ENCODE results near the gene THSD4. TPM values are rescaled to one million over a fixed set of nuclear protein-coding genes. Genes with fewer than 3 reads are reported as not detected.

THSD4 gene
- total RNA-seq, 1 experiment from 2014 or later = 29.3 TPM

DNA sequence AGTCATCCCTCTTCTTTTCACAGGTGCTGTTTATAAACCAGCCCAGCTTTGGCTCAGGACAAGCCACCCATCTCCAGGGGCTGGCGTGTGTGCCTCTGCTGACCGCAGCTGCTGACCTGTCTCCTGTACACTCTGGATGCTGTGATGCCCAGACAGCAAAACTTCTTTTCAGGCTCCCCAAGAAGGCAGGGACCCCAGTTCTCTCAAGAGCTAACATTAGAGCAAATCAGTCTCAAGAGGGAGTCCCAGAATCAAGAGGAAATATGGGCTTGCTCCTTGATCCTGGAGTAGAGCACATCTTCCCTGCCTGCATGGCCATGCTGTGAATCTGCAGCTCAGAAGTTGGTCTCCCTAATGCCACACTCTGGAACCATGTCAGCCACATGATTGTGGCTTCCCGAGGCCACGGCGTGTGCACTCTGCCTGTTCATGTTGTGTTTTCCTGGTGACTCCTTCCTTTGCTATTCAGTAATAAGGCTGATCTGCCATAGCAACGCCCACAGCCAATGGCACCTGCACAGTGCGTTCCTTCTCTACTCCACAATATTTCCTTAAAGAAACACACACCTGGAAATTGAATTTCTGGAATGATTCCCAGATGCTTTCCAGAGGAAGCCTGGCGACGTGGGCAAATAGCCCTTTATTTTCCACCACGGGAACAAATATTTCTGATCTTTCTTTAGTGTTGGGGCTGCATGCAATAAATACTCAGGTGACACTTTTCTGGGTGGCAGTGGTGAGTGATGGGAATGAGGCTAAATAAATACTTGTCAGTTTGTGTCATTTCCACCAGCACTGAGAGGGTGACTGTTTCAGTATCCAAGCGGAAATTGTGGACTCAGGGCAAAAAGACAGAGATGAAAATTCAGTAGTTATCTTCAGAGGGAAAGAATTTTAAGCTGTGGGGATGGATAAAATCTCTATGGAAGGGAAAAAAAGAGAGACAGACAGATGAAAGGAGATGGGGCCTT, 21.9 kb upstream of the THSD4 start:
- H3F3A ChIP-seq (ENCODE audit: insufficient read depth, low read depth) = 0 out of 2 replicates have a peak, but pooled peaks cover 10% of the 10 kb centered on the region
- no peaks in the 10 kb centered on the region for H3K79me2 ChIP-seq (ENCODE audit: low read depth)
- 0 out of 2 replicates have a peak overlapping the region, but pooled peaks have one; percentile 14 for H3K27ac ChIP-seq
- intact Hi-C loops (cut with micrococcal nuclease; ENCODE audit: unreplicated experiment) = loop anchor here (1.0 kb wide), 1 partner anchor 14 kb away; no protein-coding TSS in a partner anchor
- H3K4me2 ChIP-seq = peak overlapping the region; percentile 59
- H3K36me3 ChIP-seq (ENCODE audit: low read depth) = no peaks in the 10 kb centered on the region
- no peak overlapping the region for H3K4me3 ChIP-seq
- POLR2A ChIA-PET (ENCODE audit: unreplicated experiment) = interaction anchor here (0.6 to 0.7 kb wide), 2 partner anchors 13 to 1138 kb away, joined by 3 to 6 read pairs; no protein-coding TSS in a partner anchor
- no peaks in the 10 kb centered on the region for H3K27me3 ChIP-seq (ENCODE audit: insufficient read depth, low read depth)
- no peaks in the 10 kb centered on the region for H4K20me1 ChIP-seq (ENCODE audit: insufficient read depth)
- H3K4me1 ChIP-seq (replicated peaks; ENCODE audit: insufficient read depth) = peaks cover 28% of the 10 kb centered on the region
- peak overlapping the region; percentile 3; the same call in 1 of the 2 replicates for H2AFZ ChIP-seq
- no TSS peak for BruUV-seq (replicated peaks)
- H3K9me3 ChIP-seq (ENCODE audit: insufficient read depth, low read depth) = no peaks in the 10 kb centered on the region
- H3K9me2 ChIP-seq (ENCODE audit: insufficient read depth) = no peaks in the 10 kb centered on the region
- CTCF ChIA-PET = no interaction called here
- TF ChIP-seq EZH2 (IDR thresholded peaks at IDR 0.05; ENCODE audit: low read depth) = no peak
- TF ChIP-seq, protein P1, sequence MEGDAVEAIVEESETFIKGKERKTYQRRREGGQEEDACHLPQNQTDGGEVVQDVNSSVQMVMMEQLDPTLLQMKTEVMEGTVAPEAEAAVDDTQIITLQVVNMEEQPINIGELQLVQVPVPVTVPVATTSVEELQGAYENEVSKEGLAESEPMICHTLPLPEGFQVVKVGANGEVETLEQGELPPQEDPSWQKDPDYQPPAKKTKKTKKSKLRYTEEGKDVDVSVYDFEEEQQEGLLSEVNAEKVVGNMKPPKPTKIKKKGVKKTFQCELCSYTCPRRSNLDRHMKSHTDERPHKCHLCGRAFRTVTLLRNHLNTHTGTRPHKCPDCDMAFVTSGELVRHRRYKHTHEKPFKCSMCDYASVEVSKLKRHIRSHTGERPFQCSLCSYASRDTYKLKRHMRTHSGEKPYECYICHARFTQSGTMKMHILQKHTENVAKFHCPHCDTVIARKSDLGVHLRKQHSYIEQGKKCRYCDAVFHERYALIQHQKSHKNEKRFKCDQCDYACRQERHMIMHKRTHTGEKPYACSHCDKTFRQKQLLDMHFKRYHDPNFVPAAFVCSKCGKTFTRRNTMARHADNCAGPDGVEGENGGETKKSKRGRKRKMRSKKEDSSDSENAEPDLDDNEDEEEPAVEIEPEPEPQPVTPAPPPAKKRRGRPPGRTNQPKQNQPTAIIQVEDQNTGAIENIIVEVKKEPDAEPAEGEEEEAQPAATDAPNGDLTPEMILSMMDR (conservative IDR thresholded peaks at IDR 0.05) = no peak
- DNase-seq = peak; percentile 69 to 84

DNA sequence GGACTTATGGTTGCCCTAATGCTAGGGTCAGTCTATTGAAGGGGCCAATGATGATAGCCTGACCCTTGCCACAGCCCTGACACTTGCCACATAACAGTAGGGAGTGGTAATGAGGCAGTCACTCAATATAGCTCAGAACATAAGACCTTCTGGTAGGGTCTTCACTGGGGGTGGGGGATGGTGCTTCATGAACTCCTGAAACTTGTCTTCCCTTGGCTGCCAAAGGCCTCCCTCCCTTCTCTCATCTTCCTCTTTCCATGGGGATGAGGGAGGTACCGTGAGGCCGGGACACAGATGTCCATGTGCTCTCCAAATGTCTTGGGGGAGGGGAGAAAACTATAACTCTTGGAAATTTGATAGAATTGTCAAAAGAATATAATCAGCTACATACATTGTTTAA, 21.1 kb upstream of the THSD4 start:
- POLR2A ChIA-PET (ENCODE audit: unreplicated experiment) = no interaction called here
- CTCF ChIA-PET = no interaction called here
- TF ChIP-seq, protein P1 (conservative IDR thresholded peaks at IDR 0.05) = no peak
- no peak for TF ChIP-seq EZH2 (IDR thresholded peaks at IDR 0.05; ENCODE audit: low read depth)
- DNase-seq = no peak
- 0 out of 2 replicates have a peak, but pooled peaks cover 10% of the 10 kb centered on the region for H3F3A ChIP-seq (ENCODE audit: insufficient read depth, low read depth)
- H3K4me3 ChIP-seq = no peak overlapping the region
- peak overlapping the region; percentile 59 for H3K4me2 ChIP-seq
- H3K27me3 ChIP-seq (ENCODE audit: insufficient read depth, low read depth) = no peaks in the 10 kb centered on the region
- H4K20me1 ChIP-seq (ENCODE audit: insufficient read depth) = no peaks in the 10 kb centered on the region
- intact Hi-C loops (cut with micrococcal nuclease; ENCODE audit: unreplicated experiment) = no loop called here
- H3K9me2 ChIP-seq (ENCODE audit: insufficient read depth) = no peaks in the 10 kb centered on the region
- H3K36me3 ChIP-seq (ENCODE audit: low read depth) = no peaks in the 10 kb centered on the region
- H3K79me2 ChIP-seq (ENCODE audit: low read depth) = no peaks in the 10 kb centered on the region
- H3K4me1 ChIP-seq (replicated peaks; ENCODE audit: insufficient read depth) = peaks cover 28% of the 10 kb centered on the region
- no TSS peak for BruUV-seq (replicated peaks)
- no peaks in the 10 kb centered on the region for H3K9me3 ChIP-seq (ENCODE audit: insufficient read depth, low read depth)
- H3K27ac ChIP-seq = no peak overlapping the region
- H2AFZ ChIP-seq = no peak overlapping the region

DNA sequence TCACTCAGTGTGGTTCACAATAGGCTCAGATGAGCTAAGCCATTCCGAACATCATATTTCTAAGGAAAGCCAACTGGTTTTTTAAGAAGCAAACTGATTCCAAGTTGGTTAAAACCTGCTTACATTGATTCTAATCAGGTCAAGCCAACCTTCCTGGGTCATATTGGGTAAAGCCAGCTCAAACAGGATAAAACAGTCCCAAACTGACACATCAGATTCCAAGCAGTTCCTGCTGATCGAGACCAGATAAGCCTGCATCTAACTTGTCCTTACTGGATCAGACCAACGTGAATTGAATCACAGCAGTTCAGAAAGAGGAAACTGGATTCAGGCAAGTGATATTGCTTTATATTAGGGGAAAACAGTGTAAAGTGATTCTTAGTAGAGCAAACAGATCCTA, 18.6 kb upstream of the THSD4 start:
- H3K4me2 ChIP-seq = peak overlapping the region; percentile 15; the same call in 1 of the 2 replicates
- peak overlapping the region; percentile 25; the same call in 1 of the 2 replicates for H2AFZ ChIP-seq
- H3K9me2 ChIP-seq (ENCODE audit: insufficient read depth) = no peaks in the 10 kb centered on the region
- peak in 1 of 2 experiments; percentile 45 for DNase-seq
- no peaks in the 10 kb centered on the region for H3K9me3 ChIP-seq (ENCODE audit: insufficient read depth, low read depth)
- BruUV-seq (replicated peaks) = no TSS peak
- no peaks in the 10 kb centered on the region for H3K79me2 ChIP-seq (ENCODE audit: low read depth)
- POLR2A ChIA-PET (ENCODE audit: unreplicated experiment) = interaction anchor here (0.6 kb wide), 4 partner anchors 9 to 179 kb away, joined by 3 to 10 read pairs (median 4); no protein-coding TSS in a partner anchor
- H3K27ac ChIP-seq = peak overlapping the region; percentile 36; the same call in 1 of the 2 replicates
- intact Hi-C loops (cut with micrococcal nuclease; ENCODE audit: unreplicated experiment) = no loop called here
- no peaks in the 10 kb centered on the region for H3K27me3 ChIP-seq (ENCODE audit: insufficient read depth, low read depth)
- H3K4me3 ChIP-seq = no peak overlapping the region
- TF ChIP-seq, protein P1 (conservative IDR thresholded peaks at IDR 0.05) = no peak
- no peak for TF ChIP-seq EZH2 (IDR thresholded peaks at IDR 0.05; ENCODE audit: low read depth)
- no peaks in the 10 kb centered on the region for H3K36me3 ChIP-seq (ENCODE audit: low read depth)
- no peaks in the 10 kb centered on the region for H4K20me1 ChIP-seq (ENCODE audit: insufficient read depth)
- CTCF ChIA-PET = no interaction called here
- 0 out of 2 replicates have a peak, but pooled peaks cover 10% of the 10 kb centered on the region for H3F3A ChIP-seq (ENCODE audit: insufficient read depth, low read depth)
- peaks cover 28% of the 10 kb centered on the region for H3K4me1 ChIP-seq (replicated peaks; ENCODE audit: insufficient read depth)
